HG03565 (cell line): ENCODE measurements around the gene PHYH.

Experiments
- ATAC-seq: cut with Tn5 transposase; IDR thresholded peaks from one replicate; pipeline ENCODE4 v1.9.1; 2021; ENCODE audit warnings: mild to moderate bottlenecking, moderate library complexity; ENCODE audit not compliant: unreplicated experiment

Gene PHYH

DNA sequence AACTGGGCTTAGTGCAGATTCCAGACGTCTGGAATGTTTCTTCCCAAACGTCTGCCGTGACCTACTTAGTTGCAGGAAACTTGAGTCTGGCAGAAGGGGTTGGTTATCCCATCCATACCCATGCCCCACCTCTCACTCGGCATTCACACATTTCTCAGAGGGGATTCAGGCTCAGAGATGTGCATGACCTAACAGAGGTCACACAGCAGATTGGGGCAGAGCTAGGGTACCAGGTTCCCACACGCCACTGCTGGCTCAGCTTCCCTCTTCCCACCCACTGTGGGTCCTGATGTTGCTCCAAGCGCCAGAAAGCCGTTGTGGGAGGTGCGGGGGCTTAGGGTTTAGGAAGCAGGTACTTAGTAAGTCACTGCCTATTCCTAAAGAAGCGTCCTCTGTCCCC, 68.7 kb downstream of the PHYH start:
- no peak for ATAC-seq
